ENCODE measurements around the gene UST. TPM values are rescaled to one million over a fixed set of nuclear protein-coding genes. Genes with fewer than 3 reads are reported as not detected.

Gene UST
- total and polyA plus RNA-seq, 9 of the 15 experiments (the other 6 are each of a cell fraction or from before 2014, with no cell fraction given) = 0.04 to 0.10 TPM; not detected in 7

- TF ChIP-seq, protein P1, sequence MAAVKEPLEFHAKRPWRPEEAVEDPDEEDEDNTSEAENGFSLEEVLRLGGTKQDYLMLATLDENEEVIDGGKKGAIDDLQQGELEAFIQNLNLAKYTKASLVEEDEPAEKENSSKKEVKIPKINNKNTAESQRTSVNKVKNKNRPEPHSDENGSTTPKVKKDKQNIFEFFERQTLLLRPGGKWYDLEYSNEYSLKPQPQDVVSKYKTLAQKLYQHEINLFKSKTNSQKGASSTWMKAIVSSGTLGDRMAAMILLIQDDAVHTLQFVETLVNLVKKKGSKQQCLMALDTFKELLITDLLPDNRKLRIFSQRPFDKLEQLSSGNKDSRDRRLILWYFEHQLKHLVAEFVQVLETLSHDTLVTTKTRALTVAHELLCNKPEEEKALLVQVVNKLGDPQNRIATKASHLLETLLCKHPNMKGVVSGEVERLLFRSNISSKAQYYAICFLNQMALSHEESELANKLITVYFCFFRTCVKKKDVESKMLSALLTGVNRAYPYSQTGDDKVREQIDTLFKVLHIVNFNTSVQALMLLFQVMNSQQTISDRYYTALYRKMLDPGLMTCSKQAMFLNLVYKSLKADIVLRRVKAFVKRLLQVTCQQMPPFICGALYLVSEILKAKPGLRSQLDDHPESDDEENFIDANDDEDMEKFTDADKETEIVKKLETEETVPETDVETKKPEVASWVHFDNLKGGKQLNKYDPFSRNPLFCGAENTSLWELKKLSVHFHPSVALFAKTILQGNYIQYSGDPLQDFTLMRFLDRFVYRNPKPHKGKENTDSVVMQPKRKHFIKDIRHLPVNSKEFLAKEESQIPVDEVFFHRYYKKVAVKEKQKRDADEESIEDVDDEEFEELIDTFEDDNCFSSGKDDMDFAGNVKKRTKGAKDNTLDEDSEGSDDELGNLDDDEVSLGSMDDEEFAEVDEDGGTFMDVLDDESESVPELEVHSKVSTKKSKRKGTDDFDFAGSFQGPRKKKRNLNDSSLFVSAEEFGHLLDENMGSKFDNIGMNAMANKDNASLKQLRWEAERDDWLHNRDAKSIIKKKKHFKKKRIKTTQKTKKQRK (IDR thresholded peaks at IDR 0.05; ENCODE audit: borderline replicate concordance, low read depth, low read length) = no peak
- no peak for TF ChIP-seq KAT8 (IDR thresholded peaks at IDR 0.05; ENCODE audit: low read depth)
- no peak for TF ChIP-seq ZNF311 (CRISPR knock-in tag; IDR thresholded peaks at IDR 0.05)
- TF ChIP-seq RBM14 (IDR thresholded peaks at IDR 0.05; ENCODE audit: borderline replicate concordance, insufficient read depth, low read depth, low read length) = no peak
- no peak for TF ChIP-seq SMAD1 (IDR thresholded peaks at IDR 0.05; ENCODE audit: low read depth, low read length, partially characterized antibody)
- TF ChIP-seq ZNF324 (CRISPR knock-in tag; IDR thresholded peaks at IDR 0.05) = no peak
Measured at GRCh38 chr6:149028767-149029405, 282.1 kb downstream of the UST start (continued).
